Right lobe of liver (tissue), 4 donors: ENCODE data around the gene SPATS2L.

Source experiments
- POLR2A ChIP-seq: fragments of 450-650 bp; IDR thresholded peaks from one replicate; pipeline ENCODE4 v1.6.1; 2017; ENCODE audit warnings: antibody characterized with exemption, mild to moderate bottlenecking
- TF ChIP-seq, protein P1 (sequence below), 4 donors: fragments of 200-600 bp in 3 of 4; fragments of 450-650 bp in 1 of 4; IDR thresholded peaks; one replicate each; pipeline versions ENCODE4 v1.5.1 to v1.8.0; 2016 to 2022; ENCODE audit warnings: antibody characterized with exemption in 4 of 4, mild to moderate bottlenecking in 2 of 4
- donor health status: DM: no; HTN: no; CAD: no.
- donor health status: DM: no; HTN: no; CAD: no.
- donor health status: DM: no; HTN: yes; CAD: no.

DNA sequence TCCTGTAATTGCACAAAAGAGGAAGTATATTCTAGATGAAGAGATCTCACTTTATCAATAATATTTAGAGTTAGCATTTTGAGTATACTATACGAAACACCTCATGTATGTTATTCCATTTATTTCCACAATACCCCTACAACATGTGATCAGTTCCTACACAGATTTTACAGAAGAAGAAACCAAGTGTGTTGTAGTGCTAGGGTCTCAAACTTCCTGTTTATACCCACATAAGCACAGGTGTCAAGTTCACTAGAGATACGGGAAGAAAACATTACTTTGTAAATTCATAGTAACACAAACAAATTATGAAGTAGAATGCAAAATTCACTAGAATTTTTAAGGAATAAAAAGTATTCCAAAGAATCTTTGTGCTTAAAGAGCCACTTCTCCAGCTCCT, 157.0 kb downstream of the SPATS2L start:
- no peak for TF ChIP-seq POLR2A
- TF ChIP-seq, protein P1, sequence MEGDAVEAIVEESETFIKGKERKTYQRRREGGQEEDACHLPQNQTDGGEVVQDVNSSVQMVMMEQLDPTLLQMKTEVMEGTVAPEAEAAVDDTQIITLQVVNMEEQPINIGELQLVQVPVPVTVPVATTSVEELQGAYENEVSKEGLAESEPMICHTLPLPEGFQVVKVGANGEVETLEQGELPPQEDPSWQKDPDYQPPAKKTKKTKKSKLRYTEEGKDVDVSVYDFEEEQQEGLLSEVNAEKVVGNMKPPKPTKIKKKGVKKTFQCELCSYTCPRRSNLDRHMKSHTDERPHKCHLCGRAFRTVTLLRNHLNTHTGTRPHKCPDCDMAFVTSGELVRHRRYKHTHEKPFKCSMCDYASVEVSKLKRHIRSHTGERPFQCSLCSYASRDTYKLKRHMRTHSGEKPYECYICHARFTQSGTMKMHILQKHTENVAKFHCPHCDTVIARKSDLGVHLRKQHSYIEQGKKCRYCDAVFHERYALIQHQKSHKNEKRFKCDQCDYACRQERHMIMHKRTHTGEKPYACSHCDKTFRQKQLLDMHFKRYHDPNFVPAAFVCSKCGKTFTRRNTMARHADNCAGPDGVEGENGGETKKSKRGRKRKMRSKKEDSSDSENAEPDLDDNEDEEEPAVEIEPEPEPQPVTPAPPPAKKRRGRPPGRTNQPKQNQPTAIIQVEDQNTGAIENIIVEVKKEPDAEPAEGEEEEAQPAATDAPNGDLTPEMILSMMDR (IDR thresholded peaks at IDR 0.05) = no peak
